NCI-H226 (cell line): ENCODE data around the gene AASDH.
"Not testable (repeated sequence)": the region's sequence is repeated elsewhere in the genome, so short reads cannot be mapped to it uniquely, and the experiment has no call there.

Experiments
- DNase-seq: peaks from one replicate; pipeline ENCODE4 v3.0.0-alpha.2; 2015

Gene AASDH

DNA sequence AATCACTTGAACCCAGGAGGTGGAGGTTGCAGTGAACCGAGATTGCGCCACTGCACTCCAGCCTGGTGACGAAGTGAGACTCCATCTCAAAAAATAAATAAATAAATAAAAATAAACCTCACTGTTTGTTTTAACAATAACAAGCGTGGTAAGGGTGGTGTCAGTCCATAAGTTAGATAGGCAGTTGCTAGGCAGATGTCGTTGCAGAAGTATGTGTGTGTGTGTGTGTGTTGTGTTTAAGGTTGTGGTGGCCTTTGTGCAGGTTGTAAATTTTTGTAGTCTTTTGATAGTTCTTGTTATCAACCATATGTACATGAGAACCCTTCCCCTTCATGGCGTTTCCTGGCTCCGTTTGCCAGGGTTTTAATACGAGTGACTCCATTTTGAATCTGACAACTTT, 4.0 kb upstream of the AASDH start:
- DNase-seq = no peak

DNA sequence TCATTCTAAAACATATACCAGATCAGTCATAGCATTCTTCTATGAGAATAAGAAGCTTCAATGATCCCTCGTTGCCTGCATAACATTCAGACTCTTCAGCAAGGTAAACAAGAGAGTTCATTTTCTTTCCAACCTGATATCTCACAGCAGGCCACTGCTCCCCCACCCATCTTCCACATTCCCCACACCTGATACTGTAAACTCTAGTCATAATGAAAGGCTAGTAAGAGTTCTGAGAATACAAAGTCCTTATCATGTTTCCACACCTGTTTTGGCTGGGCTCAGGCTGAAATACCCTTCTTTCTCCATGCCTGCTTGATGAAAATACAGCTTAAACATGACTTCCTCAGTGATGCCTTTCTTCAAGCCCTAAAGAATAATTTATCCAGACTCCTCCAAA, 2.3 kb upstream of the AASDH start:
- no peak for DNase-seq

DNA sequence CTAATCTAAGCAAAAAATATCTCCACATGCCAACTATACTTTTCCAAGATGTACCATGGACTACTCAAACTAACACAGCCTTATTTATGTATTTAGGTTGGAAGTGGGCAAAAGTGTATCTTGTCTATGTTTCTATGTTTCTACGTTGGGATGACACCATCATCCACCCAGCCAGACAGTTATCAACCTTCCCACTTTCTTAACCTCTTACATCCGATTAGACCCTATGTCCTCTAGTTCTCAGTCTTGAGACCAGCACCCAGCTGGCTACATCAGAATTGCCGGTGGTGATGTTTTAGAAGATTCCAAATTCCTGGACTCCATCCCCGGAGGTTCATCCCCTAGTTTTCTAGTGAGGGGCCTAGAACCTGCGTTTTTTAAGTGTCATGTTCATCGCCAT, 1.0 kb upstream of the AASDH start:
- no peak for DNase-seq

DNA sequence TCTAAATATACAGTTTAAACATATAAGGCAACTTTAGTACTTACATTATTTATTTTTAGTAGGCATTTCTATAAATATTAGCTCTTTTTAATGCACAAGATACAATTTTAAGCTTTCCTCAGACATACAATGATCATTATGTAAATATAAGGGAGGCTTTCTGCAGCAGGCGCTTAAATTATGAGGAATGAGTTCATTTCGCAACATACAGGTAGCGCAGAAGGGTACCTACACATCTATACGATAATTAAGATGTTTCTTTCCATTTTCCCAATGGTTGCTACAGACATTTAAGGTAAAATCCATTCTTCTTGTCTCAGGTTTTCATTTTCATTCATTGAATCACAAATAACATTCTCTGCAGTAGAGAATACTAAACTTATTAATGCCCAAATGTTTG, 1.2 kb downstream of the AASDH start:
- no peak for DNase-seq

DNA sequence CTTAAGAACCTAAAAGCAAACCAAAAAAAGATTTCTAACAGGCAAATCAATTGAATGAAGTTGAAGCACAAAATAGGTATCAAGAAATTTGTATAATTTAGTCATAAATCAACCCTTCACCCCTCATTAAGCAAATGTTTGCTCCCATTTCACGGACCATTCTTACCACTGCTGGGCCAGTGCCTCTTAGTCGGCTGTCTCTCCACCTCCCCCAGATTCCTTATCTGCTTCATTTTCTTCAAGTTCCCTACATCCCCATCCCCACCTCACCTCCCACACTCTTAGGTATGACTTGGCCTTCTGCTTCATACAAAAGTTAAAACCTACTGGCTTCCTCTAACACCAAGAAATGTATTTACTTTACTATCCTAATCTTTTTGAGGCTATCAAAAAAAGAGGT, 11.8 kb downstream of the AASDH start:
- peak; percentile 67 for DNase-seq

DNA sequence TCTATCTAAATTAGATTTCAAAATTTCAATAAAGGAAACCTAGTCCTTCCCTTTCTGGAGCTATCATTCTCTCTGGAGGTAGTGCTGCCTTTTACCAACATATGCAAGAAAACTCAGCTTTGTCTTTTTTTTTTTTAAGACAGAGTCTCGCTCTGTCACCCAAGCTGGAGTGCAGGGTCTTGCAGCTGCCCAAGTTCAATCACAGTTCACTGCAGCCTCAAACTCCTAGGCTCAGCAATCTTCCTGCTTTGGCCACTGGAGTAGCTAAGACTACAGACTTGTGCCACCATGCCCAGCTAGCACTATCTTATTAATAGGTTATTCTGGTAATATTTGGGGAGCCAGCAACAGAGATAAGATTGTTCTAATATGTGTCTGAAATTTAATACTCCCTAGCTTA, 12.3 kb downstream of the AASDH start:
- no peak for DNase-seq

DNA sequence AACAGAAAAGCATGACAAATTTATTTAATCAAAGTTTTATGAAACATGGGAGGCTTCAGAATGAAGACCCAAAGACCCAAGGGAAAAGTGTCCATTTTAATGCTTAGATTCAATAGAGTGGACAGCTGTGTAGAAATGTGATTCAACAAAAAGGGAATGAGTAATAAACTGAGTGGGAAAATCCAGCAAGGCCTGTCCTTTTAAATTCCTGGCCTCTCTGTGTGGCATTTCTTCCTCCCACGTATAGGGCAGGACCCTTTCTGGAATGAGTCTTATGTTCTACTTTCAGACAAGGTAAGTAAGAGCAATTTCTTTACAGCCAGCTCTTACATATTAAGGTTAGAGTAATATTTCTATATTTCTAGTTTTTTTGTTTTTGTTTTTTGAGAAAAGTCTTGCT, 14.5 kb downstream of the AASDH start:
- peak; percentile 37 for DNase-seq

DNA sequence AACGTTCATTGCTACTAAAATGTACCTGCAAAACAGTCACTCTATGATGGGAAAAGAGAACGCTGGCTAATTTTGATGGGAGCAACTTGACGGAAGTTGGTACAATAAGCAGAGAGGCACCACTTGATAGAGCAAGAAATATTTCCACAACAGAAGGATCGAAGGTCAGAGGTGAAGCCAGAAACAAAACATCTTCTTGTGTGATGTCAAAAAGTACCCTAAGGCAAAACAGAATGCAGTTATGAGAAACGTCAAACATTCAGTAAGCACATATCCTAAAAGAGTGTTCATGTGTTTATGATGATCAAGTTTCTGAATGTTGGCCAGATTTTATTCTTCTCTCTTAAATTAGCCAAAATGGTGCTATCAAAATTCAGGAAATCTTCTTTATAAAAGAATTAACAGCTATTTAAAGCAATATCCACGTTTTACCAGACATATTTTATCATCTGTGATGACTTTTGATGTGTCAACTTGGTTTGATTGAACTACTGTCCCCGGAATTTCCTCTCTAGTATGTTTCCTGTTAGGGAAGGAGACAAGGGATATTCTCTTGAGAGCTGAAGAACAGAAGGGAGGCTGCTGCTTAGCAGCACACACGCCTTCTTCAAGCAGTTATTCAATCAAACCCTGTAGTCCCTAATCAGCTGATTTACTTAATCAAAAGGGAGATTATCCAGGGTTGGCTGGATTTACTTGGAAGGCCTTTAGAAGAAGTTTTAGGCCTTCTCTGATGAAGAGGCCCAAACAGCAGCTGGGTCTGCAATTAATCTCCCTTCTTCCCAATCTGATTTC, 15.7 kb downstream of the AASDH start:
- no peak for DNase-seq

DNA sequence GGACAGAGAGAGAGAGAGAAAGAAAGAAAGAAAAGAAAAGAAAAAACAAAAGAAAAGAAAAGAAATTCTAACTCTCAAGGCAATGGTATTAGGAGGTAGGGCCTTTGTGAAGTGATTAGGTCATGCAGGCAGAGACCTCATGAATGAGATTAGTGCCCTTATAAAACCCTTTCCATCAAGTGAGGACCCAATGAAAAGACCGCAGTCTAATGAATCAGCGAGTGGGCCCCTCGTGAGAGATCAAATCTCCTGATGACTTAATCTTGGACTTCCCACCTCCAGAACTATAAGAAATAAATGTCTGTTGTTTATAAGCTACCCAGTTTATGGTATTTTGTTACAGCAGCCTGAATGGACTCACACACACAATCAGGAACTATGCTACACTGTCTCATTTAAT, 16.9 kb downstream of the AASDH start:
- DNase-seq = no peak

DNA sequence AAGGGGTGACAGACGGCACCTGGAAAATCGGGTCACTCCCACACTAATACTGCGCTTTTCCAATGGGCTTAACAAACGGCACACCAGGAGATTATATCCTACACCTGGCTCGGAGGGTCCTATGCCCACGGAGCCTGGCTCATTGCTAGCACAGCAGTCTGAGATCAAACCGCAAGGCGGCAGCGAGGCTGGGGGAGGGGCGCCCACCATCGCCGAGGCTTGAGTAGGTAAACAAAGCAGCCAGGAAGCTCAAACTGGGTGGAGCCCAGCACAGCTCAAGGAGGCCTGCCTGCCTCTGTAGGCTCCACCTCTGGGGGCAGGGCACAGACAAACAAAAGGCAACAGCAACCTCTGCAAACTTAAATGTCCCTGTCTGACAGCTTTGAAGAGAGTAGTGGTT, 24.3 kb downstream of the AASDH start:
- DNase-seq = not testable (repeated sequence)

DNA sequence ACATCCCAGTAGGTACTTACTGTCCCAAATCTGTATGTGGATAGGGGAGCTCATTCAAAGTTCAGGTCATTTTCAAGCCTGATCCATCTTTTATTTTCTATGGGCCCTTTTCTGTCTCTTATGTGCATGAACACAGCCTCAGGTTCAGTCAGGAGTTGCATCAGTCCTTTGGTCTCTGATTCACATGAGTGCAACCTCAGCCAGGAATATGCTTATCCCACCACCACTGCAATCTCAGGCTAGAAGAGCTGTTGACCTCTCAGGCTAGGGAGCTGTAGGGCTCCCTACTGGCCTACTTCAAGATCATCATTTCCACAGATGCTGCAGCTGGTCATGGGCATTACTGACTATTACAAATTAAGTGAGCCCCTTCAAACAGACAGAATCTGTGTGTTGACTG, 27.2 kb downstream of the AASDH start:
- DNase-seq = no peak

DNA sequence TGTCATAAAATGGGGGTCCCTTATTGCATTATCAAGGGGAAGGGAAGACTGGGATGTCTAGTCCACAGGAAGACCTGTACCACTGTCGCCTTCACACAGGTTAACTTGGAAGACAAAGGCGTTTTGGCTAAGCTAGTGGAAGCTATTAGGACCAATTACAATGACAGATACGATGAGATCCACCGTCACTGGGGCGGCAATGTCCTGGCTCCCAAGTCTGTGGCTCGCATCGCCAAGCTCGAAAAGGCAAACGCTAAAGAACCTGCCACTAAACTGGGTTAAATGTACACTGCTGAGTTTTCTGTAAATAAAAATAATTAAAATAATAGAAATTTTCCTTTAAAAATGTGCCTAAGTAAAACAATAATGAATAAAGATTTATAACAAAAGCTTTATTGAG, 30.6 kb downstream of the AASDH start:
- no peak for DNase-seq

DNA sequence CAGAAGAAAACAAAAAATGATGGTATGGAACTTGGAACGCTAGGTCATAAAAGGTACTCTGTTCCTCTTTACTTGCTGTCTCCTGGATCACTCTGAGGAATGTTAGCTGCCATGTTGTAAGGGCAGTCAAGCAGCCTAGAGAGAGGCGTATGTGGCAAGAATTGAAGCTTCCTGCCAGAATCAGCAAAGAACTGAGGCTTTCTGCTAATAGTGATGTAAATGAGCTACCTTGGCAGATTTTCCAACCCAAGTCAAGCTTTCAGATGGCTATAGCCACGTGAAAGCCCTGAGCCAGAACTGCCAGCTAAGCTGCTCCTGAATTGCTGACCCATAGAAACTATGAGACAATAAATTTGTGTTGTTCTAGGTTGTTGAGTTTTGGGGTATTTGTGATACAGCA, 38.7 kb downstream of the AASDH start:
- no peak for DNase-seq

DNA sequence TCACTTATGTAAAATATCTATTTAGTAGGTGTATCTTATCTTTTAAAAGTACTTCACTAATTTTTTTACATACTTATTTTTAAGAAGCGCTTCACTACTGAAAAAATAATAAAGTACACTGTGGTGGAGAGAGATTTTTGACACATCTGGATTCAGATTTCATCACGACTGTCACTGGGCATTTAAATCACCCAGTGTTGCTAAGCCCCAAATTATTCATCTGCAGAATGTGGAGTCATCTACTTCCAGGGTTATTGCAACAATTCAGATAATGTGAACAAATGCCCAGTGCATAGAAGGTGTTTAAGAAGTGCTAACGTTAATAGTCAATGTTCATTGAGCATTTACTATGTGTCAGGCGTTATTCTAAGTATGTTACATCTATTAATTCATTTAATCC, 41.8 kb downstream of the AASDH start:
- no peak for DNase-seq

DNA sequence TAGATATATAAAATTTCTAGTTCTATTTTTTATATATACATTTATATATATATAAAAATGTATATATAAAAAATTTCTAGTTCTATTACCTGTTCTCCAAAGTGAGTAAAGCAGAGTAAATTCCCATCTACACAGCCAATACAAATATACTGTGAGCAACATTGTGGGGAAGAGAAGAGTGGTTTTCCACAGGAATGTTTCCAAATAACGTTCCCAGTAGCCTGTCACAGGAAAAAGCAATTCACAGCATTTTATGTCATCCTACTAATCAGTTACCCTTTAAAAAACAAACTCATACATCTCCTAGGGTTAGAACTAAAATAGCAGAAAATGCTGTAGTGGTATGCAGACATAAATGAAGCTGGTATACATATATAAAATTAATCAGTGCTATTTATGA, 44.5 kb downstream of the AASDH start:
- DNase-seq = no peak

DNA sequence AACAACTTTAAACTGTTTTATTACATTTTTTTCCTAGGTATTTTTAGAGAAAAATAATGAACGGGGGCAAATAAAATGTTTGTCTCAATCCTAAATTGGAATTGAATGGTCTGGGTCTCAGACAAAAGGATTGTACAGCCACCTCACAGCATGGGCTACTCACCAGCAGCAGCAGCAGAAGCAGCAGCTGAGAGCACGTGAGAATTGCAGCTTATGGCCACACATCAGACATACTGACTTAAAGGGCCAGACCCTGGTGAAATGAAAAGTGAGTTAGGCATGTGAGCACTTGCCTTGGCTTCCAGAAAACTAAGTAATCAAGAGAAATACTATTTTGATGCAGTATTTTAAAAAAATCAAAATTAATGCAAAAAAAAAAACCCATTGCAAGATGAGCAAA, 56.6 kb downstream of the AASDH start:
- DNase-seq = no peak

DNA sequence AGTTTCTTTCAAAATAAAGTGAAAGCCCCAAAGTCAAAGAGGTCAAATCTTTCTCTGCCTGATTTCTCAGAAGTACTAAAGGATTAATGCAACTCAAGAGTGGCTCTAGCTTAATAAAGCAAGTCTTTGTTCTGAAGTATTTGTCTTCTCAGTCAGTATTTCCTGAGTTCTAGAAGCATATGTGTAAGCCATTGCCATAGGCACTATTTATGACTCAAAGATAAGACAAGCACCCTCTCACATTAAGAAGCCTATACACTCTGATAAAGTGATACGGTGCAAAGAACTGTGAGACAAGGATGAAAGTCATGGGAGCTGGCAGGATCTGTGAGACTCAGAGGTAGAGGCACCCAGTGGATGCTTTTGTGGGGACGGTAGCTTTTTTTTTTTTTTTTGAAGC, 60.9 kb downstream of the AASDH start:
- DNase-seq = peak; percentile 5

DNA sequence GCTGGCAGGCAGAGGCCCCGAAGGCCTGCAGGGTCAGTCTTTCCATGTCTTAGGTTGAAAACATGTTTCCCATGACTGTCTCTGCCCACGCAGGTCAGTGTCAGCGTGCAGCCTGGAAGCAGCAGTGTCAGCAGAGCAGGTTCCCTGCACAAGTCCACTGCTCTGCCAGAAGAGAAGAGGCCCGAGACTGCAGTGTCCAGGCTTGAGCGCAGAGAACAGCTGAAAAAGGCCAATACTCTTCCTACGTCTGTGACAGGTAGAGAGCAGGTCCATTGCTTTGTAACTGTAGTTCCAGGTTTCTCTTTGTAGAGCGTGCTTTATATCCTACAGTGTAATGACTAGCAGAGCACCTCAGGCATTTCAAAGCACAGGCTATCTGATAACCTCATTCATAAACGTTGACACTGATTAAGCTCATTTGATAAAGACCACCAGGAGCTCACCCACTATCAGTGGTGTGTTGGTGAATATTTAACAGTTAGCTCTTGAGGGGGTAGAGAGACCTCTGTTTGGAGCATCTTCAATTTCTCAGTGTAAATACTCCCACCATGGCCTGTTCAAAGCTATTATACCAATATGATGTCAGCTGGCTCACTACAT, 63.2 kb downstream of the AASDH start:
- no peak for DNase-seq

DNA sequence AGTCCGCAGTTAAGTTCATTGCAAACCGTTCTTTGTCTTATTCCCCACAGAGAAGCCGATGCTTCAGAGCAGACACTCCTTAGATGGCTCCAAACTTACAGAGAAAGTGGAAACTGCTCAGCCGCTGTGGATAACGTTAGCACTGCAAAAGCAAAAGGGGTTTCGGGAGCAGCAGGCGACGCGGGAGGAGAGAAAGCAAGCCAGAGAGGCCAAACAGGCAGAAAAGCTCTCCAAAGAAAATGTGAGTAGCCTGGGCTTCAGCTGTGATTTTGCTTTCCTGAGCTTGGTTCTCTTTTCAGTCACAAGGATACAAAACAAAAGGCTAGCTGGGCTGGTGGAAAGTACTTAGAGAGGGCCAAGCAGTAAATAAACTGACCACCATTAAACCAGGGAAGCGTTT, 64.0 kb downstream of the AASDH start:
- DNase-seq = no peak

DNA sequence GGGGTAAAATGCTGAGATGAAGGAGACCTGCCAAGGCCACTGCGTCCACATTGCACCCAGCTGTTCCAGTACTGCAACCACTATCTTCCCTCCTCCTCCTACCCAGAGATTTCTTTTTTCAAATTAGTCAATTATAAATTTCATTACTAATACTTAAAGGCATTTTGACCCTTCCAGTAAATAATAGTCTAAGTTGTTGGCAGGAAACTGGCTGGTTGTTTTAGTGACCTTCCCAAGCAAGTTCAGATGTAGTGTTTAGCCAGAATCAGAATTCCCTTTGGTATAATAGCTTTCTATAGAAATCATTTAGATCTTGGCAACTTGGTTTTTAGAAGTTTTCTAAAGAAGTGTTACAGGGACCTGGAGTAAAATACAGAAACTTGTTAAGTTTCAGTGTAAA, 66.0 kb downstream of the AASDH start:
- DNase-seq = no peak

DNA sequence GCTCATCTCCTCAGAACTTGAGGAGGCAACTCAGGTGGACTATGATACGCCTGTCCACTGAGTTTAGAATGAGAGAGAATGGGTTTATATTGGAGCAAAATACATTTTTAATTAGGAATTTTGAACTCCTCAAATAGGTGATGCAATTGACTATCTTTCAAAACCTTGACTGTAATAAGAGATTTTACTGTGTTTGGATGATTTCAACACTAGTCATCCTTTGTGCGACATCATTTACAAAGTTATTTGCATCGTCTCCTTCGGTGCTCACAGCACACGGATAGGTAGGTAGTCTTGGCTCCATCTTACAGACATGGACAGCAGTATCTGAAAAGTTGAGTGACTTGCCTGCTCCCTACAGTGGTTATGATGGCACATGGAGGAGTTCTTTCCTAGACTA, 67.0 kb downstream of the AASDH start:
- DNase-seq = no peak

DNA sequence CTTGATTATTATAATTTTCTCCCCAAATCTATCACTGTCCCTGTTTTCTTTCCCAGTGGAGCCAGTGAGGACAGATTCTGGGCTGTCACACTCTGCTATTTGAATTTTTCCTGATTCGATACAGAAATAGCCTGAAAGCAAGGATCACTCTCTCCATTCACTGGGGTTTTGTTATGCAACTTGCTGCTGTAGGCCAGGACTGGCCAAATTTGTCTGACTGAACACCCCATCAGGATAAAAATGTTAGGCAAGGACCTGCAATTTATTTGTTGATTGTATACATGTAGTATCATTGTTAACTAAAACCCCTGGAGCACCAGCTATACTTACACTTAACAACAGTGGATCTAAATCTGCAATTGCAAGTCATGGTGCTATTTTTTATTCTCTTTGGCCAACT, 68.7 kb downstream of the AASDH start:
- DNase-seq = no peak

DNA sequence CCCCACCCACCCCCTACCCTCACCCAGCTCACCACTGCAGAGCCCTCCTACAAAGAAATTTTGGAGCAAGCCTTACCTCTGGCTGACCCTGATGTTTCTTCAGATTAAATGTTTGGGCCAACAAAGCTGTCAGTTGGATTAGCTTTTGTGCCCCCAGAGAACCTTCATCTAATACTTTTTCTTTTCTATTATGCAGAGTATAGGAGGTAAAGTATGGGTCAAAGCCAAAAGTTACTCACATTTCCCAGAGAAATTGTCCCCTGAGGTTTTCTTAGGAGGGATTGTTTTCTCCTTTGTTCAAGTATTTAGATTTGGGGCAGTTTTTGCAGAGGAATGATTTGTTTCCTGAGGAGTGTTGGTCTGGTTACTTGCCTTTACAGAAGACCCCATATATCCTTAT, 69.5 kb downstream of the AASDH start:
- no peak for DNase-seq

DNA sequence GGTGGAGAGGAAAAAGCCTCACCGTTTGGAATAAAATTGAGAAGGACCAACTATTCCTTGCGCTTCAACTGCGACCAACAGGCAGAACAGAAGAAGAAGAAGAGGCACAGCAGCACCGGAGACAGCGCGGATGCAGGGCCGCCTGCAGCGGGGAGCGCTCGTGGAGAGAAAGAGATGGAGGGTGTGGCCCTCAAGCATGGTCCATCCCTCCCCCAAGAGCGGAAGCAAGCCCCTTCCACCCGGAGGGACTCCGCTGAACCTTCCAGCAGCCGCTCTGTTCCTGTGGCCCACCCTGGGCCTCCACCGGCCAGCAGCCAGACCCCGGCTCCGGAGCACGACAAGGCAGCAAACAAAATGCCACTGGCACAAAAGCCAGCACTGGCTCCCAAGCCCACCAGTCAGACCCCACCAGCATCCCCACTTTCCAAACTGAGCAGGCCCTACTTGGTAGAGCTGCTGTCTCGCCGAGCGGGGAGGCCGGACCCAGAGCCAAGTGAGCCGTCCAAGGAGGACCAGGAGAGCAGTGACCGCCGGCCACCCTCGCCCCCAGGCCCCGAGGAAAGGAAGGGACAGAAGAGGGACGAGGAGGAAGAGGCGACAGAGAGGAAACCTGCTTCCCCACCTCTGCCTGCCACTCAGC, 71.2 kb downstream of the AASDH start:
- DNase-seq = no peak

DNA sequence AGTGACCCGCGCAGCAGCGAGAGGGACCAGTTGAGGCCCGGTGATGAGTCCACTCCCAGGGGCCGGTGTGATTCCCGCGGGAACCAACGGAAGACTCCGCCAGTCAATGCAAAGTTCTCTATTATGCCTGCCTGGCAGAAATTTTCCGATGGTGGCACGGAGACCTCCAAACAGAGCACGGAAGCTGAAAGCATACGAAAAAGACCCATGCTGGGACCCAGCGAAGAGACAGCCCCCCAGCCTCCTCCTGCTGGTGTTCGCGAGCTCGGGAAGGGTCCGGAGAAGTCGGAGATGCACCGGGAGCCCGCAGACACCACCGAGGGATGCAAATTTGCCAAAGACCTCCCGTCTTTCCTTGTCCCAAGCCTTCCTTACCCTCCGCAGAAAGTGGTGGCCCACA, 71.7 kb downstream of the AASDH start:
- no peak for DNase-seq
